ENCODE results near the gene PINLYP.
"Not testable (repeated sequence)": the region's sequence is repeated elsewhere in the genome, so short reads cannot be mapped to it uniquely, and the experiment has no call there.

GRCh38 chr19:43600326-43600725 is 24.7 kb downstream of the PINLYP start:
- TF ChIP-seq USF2 (IDR thresholded peaks at IDR 0.05); MAZ (IDR thresholded peaks at IDR 0.05; ENCODE audit: borderline replicate concordance, low read depth, low read length); ESRRA (IDR thresholded peaks at IDR 0.05; ENCODE audit: borderline replicate concordance, low read length); CTCF (IDR thresholded peaks at IDR 0.05); CBX8 (IDR thresholded peaks at IDR 0.05); CEBPB (IDR thresholded peaks at IDR 0.05); POLR2A (IDR thresholded peaks at IDR 0.05; ENCODE audit: low read length): not testable (repeated sequence)
- TF ChIP-seq, protein P1, sequence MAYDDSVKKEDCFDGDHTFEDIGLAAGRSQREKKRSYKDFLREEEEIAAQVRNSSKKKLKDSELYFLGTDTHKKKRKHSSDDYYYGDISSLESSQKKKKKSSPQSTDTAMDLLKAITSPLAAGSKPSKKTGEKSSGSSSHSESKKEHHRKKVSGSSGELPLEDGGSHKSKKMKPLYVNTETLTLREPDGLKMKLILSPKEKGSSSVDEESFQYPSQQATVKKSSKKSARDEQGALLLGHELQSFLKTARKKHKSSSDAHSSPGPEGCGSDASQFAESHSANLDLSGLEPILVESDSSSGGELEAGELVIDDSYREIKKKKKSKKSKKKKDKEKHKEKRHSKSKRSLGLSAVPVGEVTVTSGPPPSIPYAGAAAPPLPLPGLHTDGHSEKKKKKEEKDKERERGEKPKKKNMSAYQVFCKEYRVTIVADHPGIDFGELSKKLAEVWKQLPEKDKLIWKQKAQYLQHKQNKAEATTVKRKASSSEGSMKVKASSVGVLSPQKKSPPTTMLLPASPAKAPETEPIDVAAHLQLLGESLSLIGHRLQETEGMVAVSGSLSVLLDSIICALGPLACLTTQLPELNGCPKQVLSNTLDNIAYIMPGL (CRISPR knock-in tag; IDR thresholded peaks at IDR 0.05; ENCODE audit: borderline replicate concordance), result not testable (repeated sequence)

Data from A549 (cell line).